Measurements from ENCODE around the gene NFIX.

NFIX gene

GRCh38 chr19:13053238-13053637, 58.0 kb downstream of the NFIX start:
- no peak for DNase-seq

GRCh38 chr19:13053761-13054625, 58.7 kb downstream of the NFIX start:
- DNase-seq, result peak in 33 of 56 donors; percentile 20 to 84 (median 47)

GRCh38 chr19:13054626-13055212, 59.4 kb downstream of the NFIX start:
- DNase-seq, result no peak

- peak in 15 of 56 donors; percentile 22 to 56 (median 42) for DNase-seq
These were observed 60.2 kb downstream of the NFIX start for GRCh38 chr19:13055213-13056051.

GRCh38 chr19:13056052-13056660, 60.9 kb downstream of the NFIX start:
- no peak for DNase-seq

GRCh38 chr19:13057147-13057572, 61.9 kb downstream of the NFIX start:
- no peak for DNase-seq

- DNase-seq, result no peak
These were observed 62.5 kb downstream of the NFIX start for GRCh38 chr19:13057744-13058143.

GRCh38 chr19:13058951-13059660, 63.8 kb downstream of the NFIX start:
- no peak for DNase-seq

GRCh38 chr19:13060233-13060963, 65.1 kb downstream of the NFIX start:
- peak in 30 of 56 donors; percentile 22 to 66 (median 50) for DNase-seq

GRCh38 chr19:13060964-13061927, 66.0 kb downstream of the NFIX start:
- DNase-seq, result peak in 54 of 56 donors; percentile 37 to 89 (median 72)

GRCh38 chr19:13062317-13062716, 67.0 kb downstream of the NFIX start:
- DNase-seq, result no peak

- peak in 12 of 56 donors; percentile 25 to 71 (median 45) for DNase-seq
These were observed 68.3 kb downstream of the NFIX start for GRCh38 chr19:13063461-13064091.

GRCh38 chr19:13064092-13064489, 68.8 kb downstream of the NFIX start:
- peak in 16 of 56 donors; percentile 29 to 71 (median 43) for DNase-seq

- DNase-seq, result no peak
These were observed 71.0 kb downstream of the NFIX start for GRCh38 chr19:13066226-13066625.

- DNase-seq, result no peak
These were observed 71.9 kb downstream of the NFIX start for GRCh38 chr19:13066933-13067807.

GRCh38 chr19:13068085-13068846, 73.0 kb downstream of the NFIX start:
- DNase-seq, result peak in 38 of 56 donors; percentile 24 to 79 (median 54)
